HUES6 (cell line): ENCODE data around the gene PLXNA4.
"Not testable (repeated sequence)": the region's sequence is repeated elsewhere in the genome, so short reads cannot be mapped to it uniquely, and the experiment has no call there.

Experiments used
- H3K27ac ChIP-seq: 2 replicates; pipeline ENCODE4 v1.7.0; 2013; ENCODE audit warnings: low read depth, mild to moderate bottlenecking, low read length, inconsistent platforms
- H3K27me3 ChIP-seq: 2 replicates; pipeline ENCODE4 v1.6.1; 2013; ENCODE audit warnings: low read length; ENCODE audit not compliant: control insufficient read depth, insufficient read depth
- H3K36me3 ChIP-seq: 2 replicates; pipeline ENCODE4 v1.6.1; 2013; ENCODE audit warnings: low read length; ENCODE audit not compliant: control insufficient read depth, insufficient read depth
- H3K4me1 ChIP-seq: 2 replicates; pipeline ENCODE4 v1.6.1; 2013; ENCODE audit warnings: low read length; ENCODE audit not compliant: control insufficient read depth, insufficient read depth
- H3K4me3 ChIP-seq: 2 replicates; pipeline ENCODE4 v1.5.1; 2013; ENCODE audit warnings: low read depth, low read length
- H3K9ac ChIP-seq: one replicate; pipeline ENCODE4 v1.6.1; 2013; ENCODE audit warnings: mild to moderate bottlenecking, low read length
- H3K9me3 ChIP-seq: 2 replicates; pipeline ENCODE4 v1.6.1; 2013; ENCODE audit warnings: low read depth, low read length; ENCODE audit not compliant: control insufficient read depth, insufficient read depth

PLXNA4 gene

DNA sequence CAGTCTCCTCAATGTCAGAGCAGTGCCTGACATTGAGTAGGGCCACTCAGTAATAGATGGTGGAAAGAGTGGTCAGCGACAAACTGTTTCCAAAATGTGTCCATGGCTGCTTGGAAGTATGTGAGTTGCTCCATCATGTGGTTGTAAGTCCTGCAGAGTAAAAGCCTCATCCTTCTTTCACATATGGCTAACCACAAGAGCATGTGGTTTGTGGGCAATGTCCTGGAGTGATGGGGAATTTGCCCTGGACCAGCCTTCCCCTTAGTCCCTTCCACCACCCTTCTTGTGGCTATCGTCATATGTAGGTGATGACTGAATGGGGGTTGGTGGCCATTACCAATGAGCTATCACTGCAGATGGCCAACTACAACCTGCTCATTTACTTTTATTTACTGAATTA lies 33.0 kb upstream of the PLXNA4 start:
- Histone ChIP-seq H3K4me3 (no peak overlapping the region), H3K36me3 (no peaks in the 10 kb centered on the region), H3K9me3 (no peaks in the 10 kb centered on the region), H3K9ac (no peak overlapping the region), H3K4me1 (peaks cover 2% of the 10 kb centered on the region), H3K27me3 (peaks cover 1% of the 10 kb centered on the region; the same call in 1 of the 2 replicates), H3K27ac (no peak overlapping the region)

DNA sequence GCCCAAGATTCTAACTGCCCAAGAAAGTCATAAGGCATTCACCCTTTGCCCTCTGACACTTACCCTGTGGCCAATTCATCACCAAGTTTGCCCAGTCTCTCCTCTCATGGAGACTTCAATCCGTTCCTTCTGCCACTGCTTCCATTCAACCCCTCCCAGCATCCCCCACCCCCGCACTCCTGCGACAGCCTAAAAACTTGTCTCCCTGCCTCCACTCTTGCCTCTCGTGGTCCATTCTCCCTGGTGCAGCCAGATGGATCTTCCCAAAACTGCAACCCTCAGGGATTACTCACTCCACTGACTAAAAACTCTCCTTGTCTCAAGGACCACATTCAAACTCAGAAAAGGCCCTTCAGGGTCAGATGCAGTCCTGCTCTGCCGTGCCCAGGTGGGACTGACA lies 32.3 kb upstream of the PLXNA4 start:
- Histone ChIP-seq H3K4me3 (no peak overlapping the region), H3K4me1 (no peaks in the 10 kb centered on the region), H3K9ac (no peak overlapping the region), H3K27me3 (no peaks in the 10 kb centered on the region), H3K36me3 (no peaks in the 10 kb centered on the region), H3K27ac (no peak overlapping the region), H3K9me3 (no peaks in the 10 kb centered on the region)

DNA sequence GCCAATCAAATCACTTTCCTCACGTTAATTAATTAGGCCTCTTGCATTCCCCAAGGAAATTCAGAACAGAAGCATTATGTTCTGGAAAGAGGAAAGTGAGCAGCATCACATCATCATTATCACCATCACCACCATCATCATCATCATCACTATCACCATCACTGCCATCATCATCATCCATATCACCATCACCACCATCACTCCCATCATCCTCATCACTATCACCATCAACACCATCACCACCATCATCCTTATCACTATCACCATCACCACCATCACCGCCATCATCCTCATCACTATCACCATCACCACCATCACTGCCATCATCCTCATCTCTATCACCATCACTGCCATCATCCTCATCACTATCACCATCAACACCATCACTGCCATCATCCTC lies 31.4 kb upstream of the PLXNA4 start:
- Histone ChIP-seq H3K4me3 (no peak overlapping the region), H3K36me3 (no peaks in the 10 kb centered on the region), H3K4me1 (no peaks in the 10 kb centered on the region), H3K27ac (no peak overlapping the region), H3K9ac (no peak overlapping the region), H3K9me3 (no peaks in the 10 kb centered on the region), H3K27me3 (peaks cover under 1% of the 10 kb centered on the region; the same call in 1 of the 2 replicates)

DNA sequence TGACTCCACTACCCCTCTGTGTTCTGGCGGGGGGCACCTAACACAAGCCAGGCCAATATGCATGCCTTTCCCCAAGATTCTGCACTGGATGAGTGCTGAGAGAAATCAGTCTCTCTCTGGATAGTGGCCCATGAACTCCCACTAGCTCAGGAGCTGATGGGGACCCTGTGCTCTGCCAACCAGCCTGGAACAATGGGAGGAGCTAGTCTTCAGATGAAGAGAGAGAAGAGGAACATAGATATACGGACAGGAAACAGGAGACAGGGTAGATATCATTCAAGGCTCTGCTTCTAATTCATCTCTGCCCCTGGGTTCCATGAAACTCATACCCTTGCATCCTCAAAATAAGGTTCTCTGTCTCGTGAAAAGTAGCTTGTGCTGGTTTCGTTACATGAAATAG lies 27.9 kb upstream of the PLXNA4 start:
- Histone ChIP-seq H3K9me3 (no peaks in the 10 kb centered on the region), H3K27me3 (peaks cover 3% of the 10 kb centered on the region; the same call in 1 of the 2 replicates), H3K9ac (no peak overlapping the region), H3K4me1 (no peaks in the 10 kb centered on the region), H3K27ac (no peak overlapping the region), H3K4me3 (no peak overlapping the region), H3K36me3 (no peaks in the 10 kb centered on the region)

DNA sequence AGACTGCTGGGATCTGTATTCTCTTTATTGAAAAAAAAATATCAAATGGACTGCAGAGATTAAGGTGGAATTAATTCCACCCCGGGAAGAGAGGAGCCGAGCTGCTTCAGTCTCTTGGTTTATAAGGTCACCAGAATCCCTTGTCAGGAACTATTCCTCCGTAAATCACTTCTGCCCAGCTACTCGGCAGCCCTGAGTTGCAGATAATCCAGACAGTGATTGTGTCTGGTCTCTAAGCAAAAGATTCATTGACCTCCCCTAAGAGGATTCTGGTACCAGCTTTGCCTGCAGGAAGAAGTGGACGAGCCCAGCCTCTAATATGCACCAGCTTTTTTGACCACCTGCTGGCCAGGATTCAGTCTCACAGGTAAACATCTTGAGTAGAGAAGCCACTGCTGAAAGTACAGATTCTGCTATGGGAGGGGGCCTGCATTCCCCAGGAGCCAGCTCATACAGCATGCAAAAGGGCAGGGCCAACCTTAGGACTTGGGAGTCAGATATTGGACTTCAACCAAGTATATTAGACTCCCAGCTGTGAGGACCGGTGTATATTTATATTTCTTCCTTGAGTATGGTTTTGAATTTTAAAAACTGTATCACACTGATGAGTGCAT lies 27.1 kb upstream of the PLXNA4 start:
- no peak overlapping the region for H3K27ac ChIP-seq

DNA sequence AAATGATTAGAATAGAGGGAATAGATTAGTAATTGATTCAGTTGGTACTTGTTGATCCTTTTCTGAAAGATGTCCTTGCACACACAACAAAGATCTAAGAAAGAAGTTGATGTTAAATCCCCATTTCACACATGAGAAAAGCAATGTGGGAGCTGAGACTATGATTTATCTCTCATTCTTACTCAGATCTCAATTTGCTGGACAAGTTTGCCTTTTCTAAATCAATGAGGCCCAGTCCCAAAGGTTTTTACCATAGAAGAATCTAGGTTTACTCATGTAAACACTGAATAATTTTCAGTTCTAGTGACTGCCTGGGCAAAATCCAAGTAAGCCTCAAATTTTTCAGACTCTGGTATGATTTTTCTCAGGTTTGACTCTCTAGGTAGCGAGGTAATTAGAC lies 25.5 kb upstream of the PLXNA4 start:
- Histone ChIP-seq H3K4me3 (no peak overlapping the region), H3K9me3 (no peaks in the 10 kb centered on the region), H3K4me1 (no peaks in the 10 kb centered on the region), H3K27ac (no peak overlapping the region), H3K9ac (no peak overlapping the region), H3K36me3 (no peaks in the 10 kb centered on the region), H3K27me3 (peaks cover 3% of the 10 kb centered on the region)

More for the DNA sequence above, 27.1 kb upstream of the PLXNA4 start:
- Histone ChIP-seq H3K36me3 (no peaks in the 10 kb centered on the region), H3K4me3 (no peak overlapping the region), H3K9me3 (no peaks in the 10 kb centered on the region), H3K4me1 (no peaks in the 10 kb centered on the region), H3K27me3 (peaks cover 3% of the 10 kb centered on the region; the same call in 1 of the 2 replicates), H3K9ac (no peak overlapping the region)

DNA sequence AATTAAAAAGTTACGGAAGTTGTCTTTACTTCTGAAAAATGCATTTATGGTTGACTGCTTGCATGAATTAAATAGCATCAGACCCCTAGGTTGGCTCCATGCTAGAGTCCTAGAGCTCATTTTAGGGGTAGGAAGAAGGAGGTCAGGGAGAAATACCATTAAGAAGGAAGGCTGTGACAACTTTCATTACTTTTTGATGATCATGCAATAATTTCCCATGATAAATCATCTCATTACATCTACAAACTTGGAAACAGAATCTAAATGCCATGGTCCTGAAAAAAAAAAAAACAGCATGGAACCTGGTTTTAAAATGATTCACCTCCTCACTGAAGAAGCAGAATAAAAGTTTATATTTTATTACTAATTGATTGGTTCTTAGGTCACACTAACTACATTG lies 20.3 kb upstream of the PLXNA4 start:
- Histone ChIP-seq H3K4me3 (no peak overlapping the region), H3K4me1 (no peaks in the 10 kb centered on the region), H3K9ac (no peak overlapping the region), H3K27ac (no peak overlapping the region), H3K36me3 (no peaks in the 10 kb centered on the region), H3K9me3 (no peaks in the 10 kb centered on the region), H3K27me3 (no peaks in the 10 kb centered on the region; the same call in 1 of the 2 replicates)

DNA sequence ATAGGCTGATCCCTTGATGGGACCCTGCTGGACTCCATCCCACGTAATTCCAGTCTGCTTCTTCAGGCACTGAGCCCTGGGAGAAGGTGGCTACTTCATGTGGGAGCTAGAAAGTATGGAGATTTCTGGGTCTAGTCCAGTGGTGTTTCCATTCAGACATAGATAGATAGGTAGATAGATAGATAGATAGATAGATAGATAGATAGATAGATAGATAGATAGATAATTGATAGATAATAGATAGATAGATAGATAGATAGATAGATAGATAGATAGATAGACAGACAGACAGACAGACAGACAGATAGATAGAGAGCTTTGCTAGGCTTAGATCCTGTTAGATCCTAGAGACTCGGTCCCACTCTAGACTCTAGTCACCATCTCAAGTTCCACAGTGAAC lies 18.5 kb upstream of the PLXNA4 start:
- not testable (repeated sequence) for H3K4me1 ChIP-seq

DNA sequence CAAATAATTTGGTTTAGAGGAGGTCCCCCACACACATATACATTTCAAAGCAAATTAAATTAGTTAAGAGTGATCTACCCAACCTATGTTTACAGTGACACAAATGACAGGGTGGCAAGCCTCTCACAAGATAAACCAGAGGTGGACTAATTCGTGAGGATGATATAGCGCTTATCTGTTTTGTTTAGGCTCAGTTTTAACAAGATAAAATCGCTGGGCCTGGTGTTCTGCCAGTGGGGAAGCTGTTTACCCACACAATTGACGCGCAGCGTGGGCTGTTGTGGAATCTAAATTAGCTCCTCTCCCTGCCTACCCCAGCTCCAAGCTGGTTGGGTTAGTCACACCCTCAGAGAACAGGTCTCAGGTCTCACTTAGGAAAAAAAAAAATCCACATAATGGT lies 16.7 kb upstream of the PLXNA4 start:
- H3K4me3 ChIP-seq = no peak overlapping the region
- no peak overlapping the region for H3K9ac ChIP-seq
- no peaks in the 10 kb centered on the region for H3K36me3 ChIP-seq
- no peaks in the 10 kb centered on the region; the same call in 1 of the 2 replicates for H3K27me3 ChIP-seq
- no peak overlapping the region for H3K27ac ChIP-seq
- H3K4me1 ChIP-seq = no peaks in the 10 kb centered on the region
- no peaks in the 10 kb centered on the region for H3K9me3 ChIP-seq

More for the DNA sequence above, 18.5 kb upstream of the PLXNA4 start:
- not testable (repeated sequence) for H3K9me3 ChIP-seq, H3K27ac ChIP-seq, H3K9ac ChIP-seq, H3K27me3 ChIP-seq, H3K4me3 ChIP-seq, H3K36me3 ChIP-seq

DNA sequence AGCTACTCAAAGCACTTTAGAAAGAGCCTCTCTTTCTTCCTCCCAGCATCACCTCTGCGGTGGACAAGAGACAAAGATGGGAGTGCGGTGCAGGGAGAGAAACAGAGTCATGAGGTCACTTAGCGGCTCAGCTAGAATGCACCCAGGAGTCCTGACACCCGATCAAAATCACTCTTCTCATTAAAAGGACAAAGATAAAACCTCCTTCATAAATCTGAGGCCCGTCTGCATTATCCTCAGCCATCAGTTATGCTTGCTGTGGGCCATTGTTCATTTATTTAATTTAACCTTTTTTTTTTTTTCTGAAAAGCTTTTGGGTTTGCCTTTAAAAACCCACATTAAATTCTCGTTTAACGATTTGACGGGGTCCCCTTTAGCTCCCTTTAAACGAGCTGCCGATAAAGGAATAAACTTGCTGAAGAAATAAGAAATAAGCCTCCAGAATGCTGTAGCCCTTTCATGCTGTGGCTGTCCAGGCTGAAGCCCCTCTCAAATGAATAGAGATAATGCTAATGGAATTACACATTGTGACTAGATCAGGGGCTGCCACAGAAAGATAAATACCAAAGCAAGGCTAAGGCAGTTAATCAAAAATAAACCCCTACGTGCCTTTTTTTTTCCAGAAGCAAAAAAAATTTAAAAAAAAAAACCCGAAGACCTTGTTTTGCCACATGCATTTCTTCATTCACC lies 16.1 kb upstream of the PLXNA4 start:
- Histone ChIP-seq H3K9me3 (no peaks in the 10 kb centered on the region), H3K9ac (no peak overlapping the region), H3K4me1 (no peaks in the 10 kb centered on the region), H3K4me3 (no peak overlapping the region), H3K36me3 (no peaks in the 10 kb centered on the region), H3K27me3 (no peaks in the 10 kb centered on the region; the same call in 1 of the 2 replicates), H3K27ac (no peak overlapping the region)

DNA sequence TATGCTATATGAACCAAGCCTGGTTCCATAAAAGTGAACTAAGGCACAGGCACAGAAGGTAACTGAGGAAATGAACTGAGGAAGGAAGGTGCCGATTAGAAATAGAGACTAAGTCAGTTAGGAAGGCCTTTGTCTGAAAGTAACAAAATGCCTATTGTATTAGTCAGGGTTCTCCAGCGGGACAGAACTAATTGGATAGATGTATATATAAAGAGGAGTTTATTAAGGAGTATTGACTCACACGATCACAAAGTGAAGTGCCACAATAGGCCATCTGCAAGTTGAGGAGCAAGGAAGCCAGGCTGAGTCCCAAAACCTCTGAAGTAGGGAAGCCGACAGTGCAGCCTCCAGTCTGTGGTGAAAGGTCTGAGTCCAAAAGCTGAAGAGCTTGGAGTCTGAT lies 13.9 kb upstream of the PLXNA4 start:
- Histone ChIP-seq H3K4me3 (no peak overlapping the region), H3K36me3 (no peaks in the 10 kb centered on the region), H3K27me3 (no peaks in the 10 kb centered on the region; the same call in 1 of the 2 replicates), H3K9me3 (no peaks in the 10 kb centered on the region), H3K27ac (no peak overlapping the region), H3K9ac (no peak overlapping the region), H3K4me1 (no peaks in the 10 kb centered on the region)
